ENCODE data around the gene INSL6.

INSL6 gene

GRCh38 chr9:5186416-5187169 lies 1.2 kb upstream of the INSL6 start:
- TF ChIP-seq PRDM1 (tag by site-specific recombination; IDR thresholded peaks at IDR 0.05) = peak; percentile 39; the same call in 1 of the 2 replicates
- TF ChIP-seq ZNF654 (tag by site-specific recombination; IDR thresholded peaks at IDR 0.05; ENCODE audit: low read depth) = peak; percentile 92
- TF ChIP-seq ZNF664 (tag by site-specific recombination; IDR thresholded peaks at IDR 0.05) = 0 out of 2 replicates have a peak, but pooled peaks have one; percentile 23
- TF ChIP-seq CTCF (tag by site-specific recombination; IDR thresholded peaks at IDR 0.05) = peak; percentile 73; the same call in 1 of the 2 replicates
- no peak for TF ChIP-seq ZNF560 (tag by site-specific recombination; IDR thresholded peaks at IDR 0.05; ENCODE audit: borderline replicate concordance)
- peak; percentile 94 for TF ChIP-seq SCRT1 (tag by site-specific recombination; IDR thresholded peaks at IDR 0.05; ENCODE audit: borderline replicate concordance)
- TF ChIP-seq ZNF394 (tag by site-specific recombination; IDR thresholded peaks at IDR 0.05; ENCODE audit: borderline replicate concordance) = no peak
- TF ChIP-seq, protein P1, sequence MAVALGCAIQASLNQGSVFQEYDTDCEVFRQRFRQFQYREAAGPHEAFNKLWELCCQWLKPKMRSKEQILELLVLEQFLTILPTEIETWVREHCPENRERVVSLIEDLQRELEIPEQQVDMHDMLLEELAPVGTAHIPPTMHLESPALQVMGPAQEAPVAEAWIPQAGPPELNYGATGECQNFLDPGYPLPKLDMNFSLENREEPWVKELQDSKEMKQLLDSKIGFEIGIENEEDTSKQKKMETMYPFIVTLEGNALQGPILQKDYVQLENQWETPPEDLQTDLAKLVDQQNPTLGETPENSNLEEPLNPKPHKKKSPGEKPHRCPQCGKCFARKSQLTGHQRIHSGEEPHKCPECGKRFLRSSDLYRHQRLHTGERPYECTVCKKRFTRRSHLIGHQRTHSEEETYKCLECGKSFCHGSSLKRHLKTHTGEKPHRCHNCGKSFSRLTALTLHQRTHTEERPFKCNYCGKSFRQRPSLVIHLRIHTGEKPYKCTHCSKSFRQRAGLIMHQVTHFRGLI (tag by site-specific recombination; IDR thresholded peaks at IDR 0.05) = no peak
- peak; percentile 98 for TF ChIP-seq SCRT2 (tag by site-specific recombination; IDR thresholded peaks at IDR 0.05)
- no peak for TF ChIP-seq ZNF558 (tag by site-specific recombination; IDR thresholded peaks at IDR 0.05)
- TF ChIP-seq, protein P2, sequence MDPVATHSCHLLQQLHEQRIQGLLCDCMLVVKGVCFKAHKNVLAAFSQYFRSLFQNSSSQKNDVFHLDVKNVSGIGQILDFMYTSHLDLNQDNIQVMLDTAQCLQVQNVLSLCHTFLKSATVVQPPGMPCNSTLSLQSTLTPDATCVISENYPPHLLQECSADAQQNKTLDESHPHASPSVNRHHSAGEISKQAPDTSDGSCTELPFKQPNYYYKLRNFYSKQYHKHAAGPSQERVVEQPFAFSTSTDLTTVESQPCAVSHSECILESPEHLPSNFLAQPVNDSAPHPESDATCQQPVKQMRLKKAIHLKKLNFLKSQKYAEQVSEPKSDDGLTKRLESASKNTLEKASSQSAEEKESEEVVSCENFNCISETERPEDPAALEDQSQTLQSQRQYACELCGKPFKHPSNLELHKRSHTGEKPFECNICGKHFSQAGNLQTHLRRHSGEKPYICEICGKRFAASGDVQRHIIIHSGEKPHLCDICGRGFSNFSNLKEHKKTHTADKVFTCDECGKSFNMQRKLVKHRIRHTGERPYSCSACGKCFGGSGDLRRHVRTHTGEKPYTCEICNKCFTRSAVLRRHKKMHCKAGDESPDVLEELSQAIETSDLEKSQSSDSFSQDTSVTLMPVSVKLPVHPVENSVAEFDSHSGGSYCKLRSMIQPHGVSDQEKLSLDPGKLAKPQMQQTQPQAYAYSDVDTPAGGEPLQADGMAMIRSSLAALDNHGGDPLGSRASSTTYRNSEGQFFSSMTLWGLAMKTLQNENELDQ (tag by site-specific recombination; IDR thresholded peaks at IDR 0.05; ENCODE audit: low read depth) = no peak
- no peak for TF ChIP-seq ZNF366 (tag by site-specific recombination; conservative IDR thresholded peaks at IDR 0.05)
- TF ChIP-seq MZF1 (tag by site-specific recombination; IDR thresholded peaks at IDR 0.05; ENCODE audit: borderline replicate concordance) = no peak
- TF ChIP-seq ZNF510 (tag by site-specific recombination; IDR thresholded peaks at IDR 0.05; ENCODE audit: insufficient replicate concordance) = no peak
- no peak for TF ChIP-seq BCL11B (tag by site-specific recombination; IDR thresholded peaks at IDR 0.05; ENCODE audit: low read depth)
- no peak for TF ChIP-seq ZNF785 (tag by site-specific recombination; IDR thresholded peaks at IDR 0.05)
- TF ChIP-seq ZNF610 (tag by site-specific recombination; IDR thresholded peaks at IDR 0.05; ENCODE audit: borderline replicate concordance) = no peak
- Histone ChIP-seq H3K36me3 (ENCODE audit: control insufficient read depth in 2 of 2, insufficient read depth in 1 of 2, low read length in 2 of 2) (no peaks in the 10 kb centered on the region), H3K9me3 (ENCODE audit: control insufficient read depth, insufficient read depth, low read depth, low read length) (no peaks in the 10 kb centered on the region), H3K4me3 (ENCODE audit: low read depth, low read length) (no peak overlapping the region), H3K4me1 (ENCODE audit: control insufficient read depth, insufficient read depth, low read length) (no peaks in the 10 kb centered on the region), H3K27ac (ENCODE audit: extremely low read depth, low read depth, low read length) (no peak overlapping the region)
- ChIA-PET POLR2A (interaction anchor here (0.6 to 1.1 kb wide), 4 partner anchors 135 to 427 kb away, joined by 3 read pairs; partner anchors contain the start of genes JAK2 and PLGRKT), CTCF (interaction anchor here (0.5 to 4.5 kb wide), 47 partner anchors 8 to 1065 kb away, joined by 3 to 46 read pairs (median 4); partner anchors contain the start of genes CD274 and PLGRKT)

GRCh38 chr9:5184776-5185175 lies 663 bp downstream of the INSL6 start:
- ChIA-PET CTCF (interaction anchor here (0.5 to 2.9 kb wide), 9 partner anchors 8 to 416 kb away, joined by 3 to 22 read pairs (median 5); partner anchors contain the start of gene CD274), POLR2A (no interaction called here)
- H3K9me3 ChIP-seq (ENCODE audit: control insufficient read depth, insufficient read depth, low read depth, low read length) = no peaks in the 10 kb centered on the region
- H3K4me3 ChIP-seq (ENCODE audit: low read depth, low read length) = no peak overlapping the region
- H3K36me3 ChIP-seq (ENCODE audit: control insufficient read depth in 2 of 2, insufficient read depth in 1 of 2, low read length in 2 of 2) = no peaks in the 10 kb centered on the region
- no peaks in the 10 kb centered on the region for H3K4me1 ChIP-seq (ENCODE audit: control insufficient read depth, insufficient read depth, low read length)
- no peak overlapping the region for H3K27ac ChIP-seq (ENCODE audit: extremely low read depth, low read depth, low read length)
- TF ChIP-seq ZNF24 (tag by site-specific recombination; IDR thresholded peaks at IDR 0.05) (no peak), OVOL3 (tag by site-specific recombination; IDR thresholded peaks at IDR 0.05) (no peak), ZNF580 (tag by site-specific recombination; IDR thresholded peaks at IDR 0.05) (no peak), MYNN (tag by site-specific recombination; IDR thresholded peaks at IDR 0.05; ENCODE audit: borderline replicate concordance) (no peak), ZNF48 (tag by site-specific recombination; IDR thresholded peaks at IDR 0.05) (no peak), ZNF221 (tag by site-specific recombination; IDR thresholded peaks at IDR 0.05; ENCODE audit: borderline replicate concordance) (no peak), SETDB1 (IDR thresholded peaks at IDR 0.05; ENCODE audit: insufficient read length, low read length) (no peak)
- TF ChIP-seq, protein P3, sequence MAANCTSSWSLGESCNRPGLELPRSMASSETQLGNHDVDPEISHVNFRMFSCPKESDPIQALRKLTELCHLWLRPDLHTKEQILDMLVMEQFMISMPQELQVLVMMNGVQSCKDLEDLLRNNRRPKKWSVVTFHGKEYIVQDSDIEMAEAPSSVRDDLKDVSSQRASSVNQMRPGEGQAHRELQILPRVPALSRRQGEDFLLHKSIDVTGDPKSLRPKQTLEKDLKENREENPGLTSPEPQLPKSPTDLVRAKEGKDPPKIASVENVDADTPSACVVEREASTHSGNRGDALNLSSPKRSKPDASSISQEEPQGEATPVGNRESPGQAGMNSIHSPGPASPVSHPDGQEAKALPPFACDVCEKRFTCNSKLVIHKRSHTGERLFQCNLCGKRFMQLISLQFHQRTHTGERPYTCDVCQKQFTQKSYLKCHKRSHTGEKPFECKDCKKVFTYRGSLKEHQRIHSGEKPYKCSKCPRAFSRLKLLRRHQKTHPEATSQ (tag by site-specific recombination; IDR thresholded peaks at IDR 0.05) = no peak
- TF ChIP-seq, protein P4, sequence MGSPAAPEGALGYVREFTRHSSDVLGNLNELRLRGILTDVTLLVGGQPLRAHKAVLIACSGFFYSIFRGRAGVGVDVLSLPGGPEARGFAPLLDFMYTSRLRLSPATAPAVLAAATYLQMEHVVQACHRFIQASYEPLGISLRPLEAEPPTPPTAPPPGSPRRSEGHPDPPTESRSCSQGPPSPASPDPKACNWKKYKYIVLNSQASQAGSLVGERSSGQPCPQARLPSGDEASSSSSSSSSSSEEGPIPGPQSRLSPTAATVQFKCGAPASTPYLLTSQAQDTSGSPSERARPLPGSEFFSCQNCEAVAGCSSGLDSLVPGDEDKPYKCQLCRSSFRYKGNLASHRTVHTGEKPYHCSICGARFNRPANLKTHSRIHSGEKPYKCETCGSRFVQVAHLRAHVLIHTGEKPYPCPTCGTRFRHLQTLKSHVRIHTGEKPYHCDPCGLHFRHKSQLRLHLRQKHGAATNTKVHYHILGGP (tag by site-specific recombination; IDR thresholded peaks at IDR 0.05) = no peak
